GM12878 (cell line): ENCODE measurements around the gene CENPE. TPM values are rescaled to one million over a fixed set of nuclear protein-coding genes. Genes with fewer than 3 reads are reported as not detected.

Source experiments
- E2F8 ChIP-seq: fragments of 450-650 bp; IDR thresholded peaks from 2 replicates; pipeline ENCODE4 v1.6.1; 2018; ENCODE audit warnings: mild to moderate bottlenecking, low read depth, moderate library complexity; ENCODE audit not compliant: partially characterized antibody
- FOXK2 ChIP-seq: fragments of 450-650 bp; IDR thresholded peaks from 2 replicates; pipeline ENCODE4 v1.6.1; 2017; ENCODE audit warnings: mild to moderate bottlenecking, moderate library complexity
- LARP7 ChIP-seq: fragments of 450-650 bp; IDR thresholded peaks from 2 replicates; pipeline ENCODE4 v1.6.1; 2017; ENCODE audit warnings: mild to moderate bottlenecking
- NFXL1 ChIP-seq: fragments of 450-650 bp; IDR thresholded peaks from 2 replicates; pipeline ENCODE4 v1.6.1; 2017; ENCODE audit warnings: antibody characterized with exemption, mild to moderate bottlenecking, borderline replicate concordance
- NFYB ChIP-seq: IDR thresholded peaks from 2 replicates; pipeline ENCODE4 v1.6.1; 2011; ENCODE audit warnings: low read depth, mild to moderate bottlenecking, low read length, improper control_type of control experiment, moderate library complexity; ENCODE audit not compliant: insufficient read depth
- NR2F1 ChIP-seq: fragments of 450-650 bp; conservative IDR thresholded peaks from 2 replicates; pipeline ENCODE4 v1.6.1; 2017; ENCODE audit warnings: mild to moderate bottlenecking
- RAD51 ChIP-seq: fragments of 450-650 bp; IDR thresholded peaks from 2 replicates; pipeline ENCODE4 v1.6.1; 2016; ENCODE audit warnings: moderate library complexity, mild to moderate bottlenecking, inconsistent platforms
- RELA ChIP-seq: fragments of 450-650 bp; IDR thresholded peaks from 2 replicates; pipeline ENCODE4 v1.8.0; 2014; ENCODE audit warnings: borderline replicate concordance; ENCODE audit not compliant: partially characterized antibody
- RFX5 ChIP-seq: IDR thresholded peaks from 2 replicates; pipeline ENCODE4 v1.6.1; 2011; ENCODE audit warnings: low read depth, low read length, improper control_type of control experiment
- SRF ChIP-seq, 2 experiments: IDR thresholded peaks; 2 replicates each; pipeline ENCODE4 v1.6.1; 2011; ENCODE audit warnings: low read depth in 2 of 2, low read length in 2 of 2, mild to moderate bottlenecking in 1 of 2, moderate library complexity in 1 of 2
- ZBTB40 ChIP-seq: fragments of 450-650 bp; IDR thresholded peaks from 2 replicates; pipeline ENCODE4 v1.6.1; 2016; ENCODE audit warnings: mild to moderate bottlenecking, moderate library complexity, borderline replicate concordance
- polyA plus RNA-seq, 11 experiments: library from polyadenylated mRNA; depleted of rRNA in 4 of 11; unstranded in 6 of 11; stranded (reverse) in 5 of 11; fragments of >200 nt; fragmentation: Nextera tagmentation in 4 of 11; fragmentation: Illumina TruSeq in 1 of 11; extraction: Ambion mirVana in 4 of 11; extraction: Trizol in 1 of 11; gene quantifications; 1 replicate in 1 of 11; 2 replicates in 10 of 11; pipeline versions ENCODE4 v1.2.1 to v1.2.3, GENCODE V29; 2011 to 2016; ENCODE audit warnings: inconsistent platforms in 2 of 11, missing spikeins in 2 of 11, low read depth in 1 of 11
- total RNA-seq, 4 experiments: library from RNA; depleted of rRNA in 3 of 4; stranded (reverse); fragments of >200 nt in 3 of 4; fragmentation: Illumina TruSeq in 1 of 4; extraction: Trizol in 1 of 4; gene quantifications; 2 replicates each; pipeline versions ENCODE4 v1.2.1 to v1.2.3, GENCODE V29; 2013 to 2021
- TF ChIP-seq, protein P1 (sequence below): fragments of 450-650 bp; IDR thresholded peaks from 2 replicates; pipeline ENCODE4 v1.6.1; 2018; ENCODE audit warnings: borderline replicate concordance, mild to moderate bottlenecking; ENCODE audit not compliant: partially characterized antibody
- TF ChIP-seq, protein P2 (sequence below): fragments of 450-650 bp; IDR thresholded peaks from 2 replicates; pipeline ENCODE4 v1.6.1; 2016; ENCODE audit warnings: mild to moderate bottlenecking

The CENPE gene
- total and polyA plus RNA-seq, 10 of the 15 experiments (the other 5 are each of a cell fraction or from before 2014, with no cell fraction given), result 10.2 to 53.6 (median 25.2) TPM

DNA sequence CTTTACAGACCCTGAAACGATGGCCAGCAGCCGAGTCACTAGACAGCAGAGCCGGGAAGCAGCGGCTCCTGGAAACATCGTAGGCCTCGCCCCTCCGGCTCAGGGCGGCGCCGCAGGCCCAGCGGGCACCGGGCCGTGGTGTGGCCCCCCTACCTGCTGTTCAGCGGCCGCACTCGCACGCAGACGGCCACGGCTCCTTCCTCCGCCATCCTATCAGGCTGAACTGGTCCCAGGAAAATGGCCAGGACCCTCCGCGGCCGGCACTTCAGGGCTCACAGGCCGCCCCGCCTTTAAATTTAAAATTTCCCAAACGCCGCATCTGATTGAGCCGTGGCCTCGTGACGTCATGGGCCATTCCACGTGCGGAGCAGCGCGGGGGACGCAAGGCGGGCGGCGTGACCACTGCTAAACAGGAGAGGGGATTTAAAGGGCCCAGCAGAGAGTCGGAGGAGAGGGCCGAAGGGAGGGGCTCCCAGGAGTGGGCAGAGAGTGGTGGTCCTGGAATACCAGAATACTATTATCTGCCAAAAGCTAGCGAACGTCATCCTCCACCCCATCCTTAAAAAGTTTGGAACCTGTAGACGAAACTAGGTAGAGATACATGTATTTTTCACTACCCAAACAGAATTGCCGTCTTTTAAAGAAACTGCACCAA is at the start of gene CENPE (continued):
- no peak; the same call in 1 of the 2 replicates for TF ChIP-seq NR2F1
- peak; percentile 62; the same call in 1 of the 2 replicates for TF ChIP-seq LARP7
- peak; percentile 74; the same call in 1 of the 2 replicates for TF ChIP-seq NFYB
- no peak for TF ChIP-seq SRF (IDR thresholded peaks at IDR 0.05; ENCODE audit: low read depth in 2 of 2, low read length in 2 of 2)
- peak; percentile 98 for TF ChIP-seq FOXK2
- peak; percentile 20; the same call in 1 of the 2 replicates for TF ChIP-seq RAD51
- TF ChIP-seq E2F8, result peak; percentile 83
- TF ChIP-seq, protein P1, sequence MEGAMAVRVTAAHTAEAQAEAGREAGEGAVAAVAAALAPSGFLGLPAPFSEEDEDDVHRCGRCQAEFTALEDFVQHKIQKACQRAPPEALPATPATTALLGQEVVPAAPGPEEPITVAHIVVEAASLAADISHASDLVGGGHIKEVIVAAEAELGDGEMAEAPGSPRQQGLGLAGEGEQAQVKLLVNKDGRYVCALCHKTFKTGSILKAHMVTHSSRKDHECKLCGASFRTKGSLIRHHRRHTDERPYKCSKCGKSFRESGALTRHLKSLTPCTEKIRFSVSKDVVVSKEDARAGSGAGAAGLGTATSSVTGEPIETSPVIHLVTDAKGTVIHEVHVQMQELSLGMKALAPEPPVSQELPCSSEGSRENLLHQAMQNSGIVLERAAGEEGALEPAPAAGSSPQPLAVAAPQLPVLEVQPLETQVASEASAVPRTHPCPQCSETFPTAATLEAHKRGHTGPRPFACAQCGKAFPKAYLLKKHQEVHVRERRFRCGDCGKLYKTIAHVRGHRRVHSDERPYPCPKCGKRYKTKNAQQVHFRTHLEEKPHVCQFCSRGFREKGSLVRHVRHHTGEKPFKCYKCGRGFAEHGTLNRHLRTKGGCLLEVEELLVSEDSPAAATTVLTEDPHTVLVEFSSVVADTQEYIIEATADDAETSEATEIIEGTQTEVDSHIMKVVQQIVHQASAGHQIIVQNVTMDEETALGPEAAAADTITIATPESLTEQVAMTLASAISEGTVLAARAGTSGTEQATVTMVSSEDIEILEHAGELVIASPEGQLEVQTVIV, result peak; percentile 91
- 0 out of 2 replicates have a peak, but pooled peaks have one; percentile 19 for TF ChIP-seq RFX5
- TF ChIP-seq ZBTB40, result no peak; the same call in 1 of the 2 replicates
- peak; percentile 83 for TF ChIP-seq RELA
- TF ChIP-seq NFXL1, result no peak
- TF ChIP-seq, protein P2, sequence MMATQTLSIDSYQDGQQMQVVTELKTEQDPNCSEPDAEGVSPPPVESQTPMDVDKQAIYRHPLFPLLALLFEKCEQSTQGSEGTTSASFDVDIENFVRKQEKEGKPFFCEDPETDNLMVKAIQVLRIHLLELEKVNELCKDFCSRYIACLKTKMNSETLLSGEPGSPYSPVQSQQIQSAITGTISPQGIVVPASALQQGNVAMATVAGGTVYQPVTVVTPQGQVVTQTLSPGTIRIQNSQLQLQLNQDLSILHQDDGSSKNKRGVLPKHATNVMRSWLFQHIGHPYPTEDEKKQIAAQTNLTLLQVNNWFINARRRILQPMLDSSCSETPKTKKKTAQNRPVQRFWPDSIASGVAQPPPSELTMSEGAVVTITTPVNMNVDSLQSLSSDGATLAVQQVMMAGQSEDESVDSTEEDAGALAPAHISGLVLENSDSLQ, result 0 out of 2 replicates have a peak, but pooled peaks have one; percentile 28
